ENCODE data around the gene ZBTB44. TPM values are rescaled to one million over a fixed set of nuclear protein-coding genes. Genes with fewer than 3 reads are reported as not detected.
A peak's percentile ranks its signal among the peaks of the same experiment; 100 is the strongest.

Gene ZBTB44
- total and polyA plus RNA-seq, 2 donors (not counting 1 experiment from before 2014, with no cell fraction given), result 22.8 to 36.5 TPM

DNA sequence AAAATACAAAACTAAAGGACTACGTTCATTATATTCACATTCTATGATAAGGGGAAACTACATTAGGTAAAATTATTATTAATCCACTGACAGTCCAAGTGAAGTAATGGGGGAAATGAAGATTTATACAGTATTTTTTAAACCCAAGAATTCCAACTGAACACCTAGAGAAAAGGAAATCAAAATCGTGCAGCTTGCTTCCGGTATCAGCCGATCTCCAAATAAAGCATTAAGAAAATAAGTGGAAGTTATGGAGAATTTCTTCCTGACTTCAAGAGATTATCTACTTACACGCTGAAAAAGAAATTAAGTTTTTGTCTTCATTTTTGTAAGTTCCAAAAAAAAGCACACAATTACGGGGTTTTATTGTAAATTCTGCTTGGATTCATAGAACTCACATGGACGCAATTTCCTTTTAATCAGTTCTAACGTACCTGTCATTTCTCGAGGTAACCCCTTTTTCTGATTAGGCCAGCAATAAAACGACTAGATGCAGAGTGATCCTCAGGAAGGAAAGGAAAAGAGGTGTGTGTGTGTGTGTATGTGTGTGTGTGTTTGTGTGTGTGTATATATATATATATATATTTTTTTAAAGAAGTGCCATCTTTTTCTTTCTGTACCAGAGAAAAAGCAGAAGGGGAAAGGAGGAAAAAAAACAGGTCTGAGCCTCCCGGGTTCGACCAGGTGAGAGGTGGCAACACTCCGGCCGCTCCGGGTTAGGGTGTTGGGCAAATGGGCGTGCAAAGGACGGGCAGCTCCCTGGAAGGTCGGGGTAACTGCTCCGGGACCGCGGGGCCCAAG is 1.1 kb downstream of the ZBTB44 start:
- Histone ChIP-seq H2AFZ (ENCODE audit: low read length) (peak overlapping the region; percentile 68), H3K36me3 (ENCODE audit: control insufficient read depth, insufficient read depth, low read length) (no peaks in the 10 kb centered on the region), H3K27me3 (ENCODE audit: control insufficient read depth, insufficient read depth, low read length) (no peaks in the 10 kb centered on the region), H3K4me1 (ENCODE audit: control insufficient read depth, extremely low read depth, insufficient read depth, low read length) (no peaks in the 10 kb centered on the region), H3K9ac (ENCODE audit: insufficient read depth, low read length) (peak overlapping the region; percentile 58), H3K4me3 (replicated peaks in 1 of 4; ENCODE audit: control extremely low read depth in 1 of 4, insufficient read depth in 1 of 4, low read depth in 3 of 4, low read length in 4 of 4) (peak overlapping the region; percentile 73 to 82 (median 80)), H3K27ac (ENCODE audit: insufficient read depth, low read length) (peak overlapping the region; percentile 45), H4K20me1 (ENCODE audit: control insufficient read depth, extremely low read depth, insufficient read depth, low read length) (no peaks in the 10 kb centered on the region), H3K4me2 (ENCODE audit: extremely low read depth, insufficient read depth, low read length) (peak overlapping the region; percentile 90), H3K9me3 (ENCODE audit: control insufficient read depth, insufficient read depth, low read depth, low read length) (no peaks in the 10 kb centered on the region), H3K79me2 (ENCODE audit: control insufficient read depth, insufficient read depth, low read length) (peaks cover 2% of the 10 kb centered on the region)
- no peak for TF ChIP-seq EZH2 (IDR thresholded peaks at IDR 0.05; ENCODE audit: low read length, missing control alignments)
- TF ChIP-seq, protein P1, sequence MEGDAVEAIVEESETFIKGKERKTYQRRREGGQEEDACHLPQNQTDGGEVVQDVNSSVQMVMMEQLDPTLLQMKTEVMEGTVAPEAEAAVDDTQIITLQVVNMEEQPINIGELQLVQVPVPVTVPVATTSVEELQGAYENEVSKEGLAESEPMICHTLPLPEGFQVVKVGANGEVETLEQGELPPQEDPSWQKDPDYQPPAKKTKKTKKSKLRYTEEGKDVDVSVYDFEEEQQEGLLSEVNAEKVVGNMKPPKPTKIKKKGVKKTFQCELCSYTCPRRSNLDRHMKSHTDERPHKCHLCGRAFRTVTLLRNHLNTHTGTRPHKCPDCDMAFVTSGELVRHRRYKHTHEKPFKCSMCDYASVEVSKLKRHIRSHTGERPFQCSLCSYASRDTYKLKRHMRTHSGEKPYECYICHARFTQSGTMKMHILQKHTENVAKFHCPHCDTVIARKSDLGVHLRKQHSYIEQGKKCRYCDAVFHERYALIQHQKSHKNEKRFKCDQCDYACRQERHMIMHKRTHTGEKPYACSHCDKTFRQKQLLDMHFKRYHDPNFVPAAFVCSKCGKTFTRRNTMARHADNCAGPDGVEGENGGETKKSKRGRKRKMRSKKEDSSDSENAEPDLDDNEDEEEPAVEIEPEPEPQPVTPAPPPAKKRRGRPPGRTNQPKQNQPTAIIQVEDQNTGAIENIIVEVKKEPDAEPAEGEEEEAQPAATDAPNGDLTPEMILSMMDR (conservative IDR thresholded peaks at IDR 0.05 in 1 of 2, IDR thresholded peaks at IDR 0.05 in 1 of 2; ENCODE audit: low read depth in 1 of 2, low read length in 2 of 2), result no peak
- peak in 1 of 2 donors; percentile 19 for DNase-seq (ENCODE audit: low read depth in 2 of 2)

DNA sequence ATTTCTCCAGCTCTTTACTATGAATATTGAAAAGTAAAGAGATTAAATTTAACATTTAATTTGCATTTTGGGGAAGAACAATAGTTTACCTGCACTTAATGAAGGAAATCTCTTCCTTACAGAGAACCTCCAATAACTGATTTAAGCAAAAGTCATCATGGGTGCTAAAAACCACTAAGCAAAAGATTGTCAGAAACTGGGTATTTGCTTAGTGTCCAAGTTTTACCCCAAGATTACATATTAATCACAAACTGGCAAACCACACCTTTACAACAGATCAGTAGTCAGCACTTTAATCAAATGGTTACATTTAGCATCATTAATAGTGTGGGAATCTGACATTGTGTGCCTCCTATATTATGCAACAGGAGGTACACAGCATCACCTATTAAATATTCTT is 2.7 kb downstream of the ZBTB44 start:
- no peak for TF ChIP-seq EZH2 (IDR thresholded peaks at IDR 0.05; ENCODE audit: low read length, missing control alignments)
- TF ChIP-seq, protein P1 (conservative IDR thresholded peaks at IDR 0.05 in 1 of 2, IDR thresholded peaks at IDR 0.05 in 1 of 2; ENCODE audit: low read depth in 1 of 2, low read length in 2 of 2), result no peak
- no peaks in the 10 kb centered on the region for H3K9me3 ChIP-seq (ENCODE audit: control insufficient read depth, insufficient read depth, low read depth, low read length)
- no peaks in the 10 kb centered on the region for H3K36me3 ChIP-seq (ENCODE audit: control insufficient read depth, insufficient read depth, low read length)
- H3K27ac ChIP-seq (ENCODE audit: insufficient read depth, low read length), result no peak overlapping the region
- no peak overlapping the region for H3K9ac ChIP-seq (ENCODE audit: insufficient read depth, low read length)
- no peaks in the 10 kb centered on the region for H4K20me1 ChIP-seq (ENCODE audit: control insufficient read depth, extremely low read depth, insufficient read depth, low read length)
- no peak overlapping the region for H3K4me2 ChIP-seq (ENCODE audit: extremely low read depth, insufficient read depth, low read length)
- no peak overlapping the region for H2AFZ ChIP-seq (ENCODE audit: low read length)
- no peaks in the 10 kb centered on the region for H3K27me3 ChIP-seq (ENCODE audit: control insufficient read depth, insufficient read depth, low read length)
- H3K79me2 ChIP-seq (ENCODE audit: control insufficient read depth, insufficient read depth, low read length), result peaks cover 2% of the 10 kb centered on the region
- no peak overlapping the region for H3K4me3 ChIP-seq (replicated peaks in 1 of 4; ENCODE audit: control extremely low read depth in 1 of 4, insufficient read depth in 1 of 4, low read depth in 3 of 4, low read length in 4 of 4)
- no peak for DNase-seq (ENCODE audit: low read depth in 2 of 2)
- no peaks in the 10 kb centered on the region for H3K4me1 ChIP-seq (ENCODE audit: control insufficient read depth, extremely low read depth, insufficient read depth, low read length)

DNA sequence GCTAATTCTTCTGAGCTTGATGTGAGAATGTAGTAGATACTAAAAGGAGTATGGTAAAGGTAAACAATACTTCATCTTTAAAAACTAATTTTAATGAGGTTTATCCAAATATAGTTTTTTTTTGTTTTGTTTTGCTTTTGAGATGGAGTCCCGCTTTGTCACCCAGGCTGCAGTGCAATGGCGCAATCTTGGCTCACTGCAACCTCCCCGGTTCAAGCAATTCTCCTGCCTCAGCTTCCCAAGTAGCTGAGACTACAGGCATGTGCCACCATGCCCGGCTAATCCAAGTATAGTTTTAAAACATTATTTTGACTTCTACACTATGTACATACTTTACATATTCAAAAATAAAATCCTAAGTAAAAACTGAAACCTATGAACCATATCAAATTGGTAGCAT is 4.1 kb downstream of the ZBTB44 start:
- Histone ChIP-seq H3K4me1 (ENCODE audit: control insufficient read depth, extremely low read depth, insufficient read depth, low read length) (no peaks in the 10 kb centered on the region), H3K36me3 (ENCODE audit: control insufficient read depth, insufficient read depth, low read length) (no peaks in the 10 kb centered on the region), H3K4me2 (ENCODE audit: extremely low read depth, insufficient read depth, low read length) (no peak overlapping the region), H3K27ac (ENCODE audit: insufficient read depth, low read length) (no peak overlapping the region), H3K4me3 (replicated peaks in 1 of 4; ENCODE audit: control extremely low read depth in 1 of 4, insufficient read depth in 1 of 4, low read depth in 3 of 4, low read length in 4 of 4) (no peak overlapping the region), H3K9ac (ENCODE audit: insufficient read depth, low read length) (no peak overlapping the region), H3K79me2 (ENCODE audit: control insufficient read depth, insufficient read depth, low read length) (peaks cover 2% of the 10 kb centered on the region), H4K20me1 (ENCODE audit: control insufficient read depth, extremely low read depth, insufficient read depth, low read length) (no peaks in the 10 kb centered on the region), H3K27me3 (ENCODE audit: control insufficient read depth, insufficient read depth, low read length) (no peaks in the 10 kb centered on the region), H3K9me3 (ENCODE audit: control insufficient read depth, insufficient read depth, low read depth, low read length) (no peaks in the 10 kb centered on the region), H2AFZ (ENCODE audit: low read length) (no peak overlapping the region)
- DNase-seq (ENCODE audit: low read depth in 2 of 2), result no peak
- no peak for TF ChIP-seq EZH2 (IDR thresholded peaks at IDR 0.05; ENCODE audit: low read length, missing control alignments)
- TF ChIP-seq, protein P1 (conservative IDR thresholded peaks at IDR 0.05 in 1 of 2, IDR thresholded peaks at IDR 0.05 in 1 of 2; ENCODE audit: low read depth in 1 of 2, low read length in 2 of 2), result no peak

All from fibroblast of lung (primary cell).